HepG2 (cell line): ENCODE measurements around the gene BBS9. TPM values are rescaled to one million over a fixed set of nuclear protein-coding genes. Genes with fewer than 3 reads are reported as not detected.
A peak's percentile ranks its signal among the peaks of the same experiment; 100 is the strongest.

Experiments used
- CHCHD3 ChIP-seq: sonication (generic); formaldehyde crosslinking; IDR thresholded peaks from 2 replicates; pipeline ENCODE4 v1.8.0; 2022; ENCODE audit warnings: mild to moderate bottlenecking, missing genetic modification reagents, moderate library complexity
- EED ChIP-seq: sonication (generic); formaldehyde crosslinking; IDR thresholded peaks from 2 replicates; pipeline ENCODE4 v1.5.0; 2020; ENCODE audit warnings: mild to moderate bottlenecking, missing genetic modification reagents
- GABPA ChIP-seq, 2 experiments: IDR thresholded peaks; 2 replicates each; pipeline ENCODE4 v1.6.1; 2011 to 2016; ENCODE audit warnings: low read depth in 2 of 2, low read length in 1 of 2, missing biosample characterization in 1 of 2, missing genetic modification characterization in 1 of 2
- HDAC6 ChIP-seq: fragments of 200-600 bp; sonication (generic); IDR thresholded peaks from 2 replicates; pipeline ENCODE4 v1.7.0; 2017; ENCODE audit warnings: mild to moderate bottlenecking, antibody characterized with exemption, low read length, low read depth
- HNF1B ChIP-seq: sonication (generic); formaldehyde crosslinking; IDR thresholded peaks from 2 replicates; pipeline ENCODE4 v1.5.1; 2020; ENCODE audit warnings: mild to moderate bottlenecking, moderate library complexity, missing genetic modification reagents
- KAT8 ChIP-seq: IDR thresholded peaks from 2 replicates; pipeline ENCODE4 v1.6.1; 2016; ENCODE audit warnings: missing genetic modification reagents, missing compliant biosample characterization
- KDM2A ChIP-seq: sonication (generic); formaldehyde crosslinking; IDR thresholded peaks from 2 replicates; pipeline ENCODE4 v1.4.0; 2020; ENCODE audit warnings: low read depth, missing genetic modification reagents, borderline replicate concordance
- MXD4 ChIP-seq: IDR thresholded peaks from 2 replicates; pipeline ENCODE4 v1.6.1; 2016; ENCODE audit warnings: mild to moderate bottlenecking, missing biosample characterization, missing genetic modification reagents
- MYC ChIP-seq: sonication (generic); formaldehyde crosslinking; IDR thresholded peaks from 2 replicates; pipeline ENCODE4 v1.9.0; 2021; ENCODE audit warnings: missing genetic modification reagents, borderline replicate concordance
- MZF1 ChIP-seq: sonication (generic); formaldehyde crosslinking; IDR thresholded peaks from 2 replicates; pipeline ENCODE4 v1.8.1; 2023; ENCODE audit warnings: mild to moderate bottlenecking, missing genetic modification reagents, borderline replicate concordance
- NKX3-1 ChIP-seq: sonication (generic); formaldehyde crosslinking; IDR thresholded peaks from 2 replicates; pipeline ENCODE4 v1.5.0; 2020; ENCODE audit warnings: missing genetic modification reagents
- NR2F2 ChIP-seq: IDR thresholded peaks from 2 replicates; pipeline ENCODE4 v1.6.1; 2012; ENCODE audit warnings: low read depth, inconsistent platforms, borderline replicate concordance
- SALL1 ChIP-seq: sonication (generic); formaldehyde crosslinking; IDR thresholded peaks from 2 replicates; pipeline ENCODE4 v1.8.0; 2022; ENCODE audit warnings: mild to moderate bottlenecking, missing genetic modification reagents
- SATB2 ChIP-seq: sonication (generic); formaldehyde crosslinking; IDR thresholded peaks from 2 replicates; pipeline ENCODE4 v1.5.0; 2020; ENCODE audit warnings: missing genetic modification reagents
- SP4 ChIP-seq: sonication (generic); formaldehyde crosslinking; IDR thresholded peaks from 2 replicates; pipeline ENCODE4 v1.8.1; 2023; ENCODE audit warnings: mild to moderate bottlenecking, missing genetic modification reagents
- TCF12 ChIP-seq, 2 experiments: fragments of 450-650 bp in 1 of 2; sonication (generic) in 1 of 2; formaldehyde crosslinking in 1 of 2; IDR thresholded peaks; 2 replicates each; pipeline versions ENCODE4 v1.6.1 to v1.8.0; 2017 to 2022; ENCODE audit warnings: antibody characterized with exemption in 1 of 2, mild to moderate bottlenecking in 1 of 2, missing genetic modification reagents in 1 of 2, moderate library complexity in 1 of 2
- YEATS4 ChIP-seq: sonication (generic); formaldehyde crosslinking; IDR thresholded peaks from 2 replicates; pipeline ENCODE4 v1.4.0; 2020; ENCODE audit warnings: missing genetic modification reagents, borderline replicate concordance
- ZBTB34 ChIP-seq: sonication (generic); formaldehyde crosslinking; IDR thresholded peaks from 2 replicates; pipeline ENCODE4 v1.8.0; 2022; ENCODE audit warnings: mild to moderate bottlenecking, missing genetic modification reagents
- ZNF292 ChIP-seq: sonication (generic); formaldehyde crosslinking; IDR thresholded peaks from 2 replicates; pipeline ENCODE4 v1.8.1; 2022; ENCODE audit warnings: mild to moderate bottlenecking, low read depth, missing genetic modification reagents, borderline replicate concordance
- ZNF543 ChIP-seq: sonication (generic); formaldehyde crosslinking; IDR thresholded peaks from 2 replicates; pipeline ENCODE4 v1.4.0; 2020; ENCODE audit warnings: mild to moderate bottlenecking, missing genetic modification reagents
- ZNF563 ChIP-seq: sonication (generic); formaldehyde crosslinking; IDR thresholded peaks from 2 replicates; pipeline ENCODE4 v1.8.0; 2022; ENCODE audit warnings: mild to moderate bottlenecking, moderate library complexity, missing genetic modification reagents
- ZNF687 ChIP-seq: sonication (generic); formaldehyde crosslinking; IDR thresholded peaks from 2 replicates; pipeline ENCODE4 v1.5.1; 2020; ENCODE audit warnings: mild to moderate bottlenecking, missing genetic modification reagents, moderate library complexity
- ZSCAN31 ChIP-seq: sonication (generic); formaldehyde crosslinking; IDR thresholded peaks from 2 replicates; pipeline ENCODE4 v1.5.0; 2020; ENCODE audit warnings: low read depth, mild to moderate bottlenecking, missing genetic modification reagents
- polyA plus RNA-seq, 8 experiments: library from polyadenylated mRNA; depleted of rRNA in 3 of 8; stranded (reverse) in 7 of 8; unstranded in 1 of 8; fragments of >200 nt; fragmentation: Illumina TruSeq in 4 of 8; extraction: Trizol in 4 of 8; gene quantifications; 2 replicates each; pipeline versions ENCODE4 v1.2.1 to v1.2.3, GENCODE V29; 2011 to 2016; ENCODE audit warnings: low read depth in 4 of 8, missing spikeins in 1 of 8, mixed read lengths in 1 of 8; ENCODE audit not compliant: insufficient read depth in 1 of 8
- total RNA-seq, 5 experiments: library from RNA; depleted of rRNA; stranded (reverse); fragments of >200 nt; fragmentation: Illumina TruSeq; extraction: Trizol; gene quantifications; 2 replicates each; pipeline ENCODE4 v1.2.3, GENCODE V29; 2016; ENCODE audit warnings: low read depth in 1 of 5

BBS9 gene
- total and polyA plus RNA-seq, 2 of the 13 experiments (the other 11 are each of a cell fraction or from before 2014, with no cell fraction given) = 5.1 to 7.8 TPM

- TF ChIP-seq ZNF687 (CRISPR knock-in tag) = peak; percentile 72
- peak; percentile 60; the same call in 1 of the 2 replicates for TF ChIP-seq SP4 (CRISPR knock-in tag)
- peak; percentile 48 for TF ChIP-seq SALL1 (CRISPR knock-in tag)
- TF ChIP-seq ZSCAN31 (CRISPR knock-in tag) = peak; percentile 19; the same call in 1 of the 2 replicates
- no peak for TF ChIP-seq ZBTB34 (CRISPR knock-in tag)
- TF ChIP-seq HDAC6 = no peak
- TF ChIP-seq MZF1 (CRISPR knock-in tag) = no peak
- TF ChIP-seq ZNF543 (CRISPR knock-in tag) = no peak
- TF ChIP-seq SATB2 (CRISPR knock-in tag) = no peak
- TF ChIP-seq NR2F2 = no peak
- TF ChIP-seq MYC = peak; percentile 39; the same call in 1 of the 2 replicates
- TF ChIP-seq CHCHD3 (CRISPR knock-in tag) = peak; percentile 64; the same call in 1 of the 2 replicates
- peak; percentile 82 for TF ChIP-seq GABPA (IDR thresholded peaks at IDR 0.05; ENCODE audit: low read depth, low read length)
- peak; percentile 67 for TF ChIP-seq GABPA (CRISPR knock-in tag; IDR thresholded peaks at IDR 0.05; ENCODE audit: low read depth)
- TF ChIP-seq ZNF292 = no peak
- no peak for TF ChIP-seq EED (CRISPR knock-in tag)
- TF ChIP-seq TCF12 (IDR thresholded peaks at IDR 0.05) = no peak
- 0 out of 2 replicates have a peak, but pooled peaks have one; percentile 45 for TF ChIP-seq TCF12 (CRISPR knock-in tag; IDR thresholded peaks at IDR 0.05)
- 0 out of 2 replicates have a peak, but pooled peaks have one; percentile 5 for TF ChIP-seq KAT8 (CRISPR knock-in tag)
- no peak for TF ChIP-seq HNF1B (CRISPR knock-in tag)
- TF ChIP-seq NKX3-1 (CRISPR knock-in tag) = peak; percentile 30; the same call in 1 of the 2 replicates
- TF ChIP-seq KDM2A = peak; percentile 70
- TF ChIP-seq MXD4 (CRISPR knock-in tag) = no peak
- peak; percentile 63; the same call in 1 of the 2 replicates for TF ChIP-seq ZNF563 (CRISPR knock-in tag)
- TF ChIP-seq YEATS4 (CRISPR knock-in tag) = peak; percentile 40
Observed at GRCh38 chr7:33109005-33109757, 20.2 kb upstream of the BBS9 start, which contains the start of gene RP9 (continued).
